K562 (cell line): Measurements from ENCODE around the gene SYNPO2. TPM values are rescaled to one million over a fixed set of nuclear protein-coding genes. Genes with fewer than 3 reads are reported as not detected.

Experiments used
- ATAC-seq: fragments of 200-7000 bp; cut with Tn5 transposase; 3 replicates; pipeline ENCODE4 v1.9.1; 2020; ENCODE audit warnings: moderate library complexity
- BruUV-seq: library from RNA; stranded (reverse); fragments of 400-500 nt; replicated peaks from 2 replicates; lab custom pipeline; 2021; lab: Mats Ljungman, UMichigan
- CTCF ChIA-PET: fragments of 300-600 bp; formaldehyde crosslinking; extraction: SDS; loops from one replicate; lab custom pipeline; 2021; ENCODE audit warnings: low intra/inter-chr PET ratio; lab: Yijun Ruan, JAX
- POLR2A ChIA-PET: fragments of 300-600, 350-650 bp; sonication (Branson Sonifier 250); formaldehyde crosslinking; extraction: SDS; loops from one replicate; lab custom pipeline; 2021; ENCODE audit warnings: antibody characterized with exemption, inconsistent platforms; lab: Yijun Ruan, JAX
- DNase-seq, 4 experiments: peaks; one replicate each; pipeline versions ENCODE4 v3.0.0 to v3.0.0-alpha.2; 2011 to 2018; ENCODE audit warnings: low spot score in 3 of 4, mixed read lengths in 3 of 4; ENCODE audit errors: extremely low read depth in 1 of 4
- FAIRE-seq: peaks from 2 replicates; lab custom pipeline; 2011; peaks lifted over from hg19 to GRCh38; lab: Jason Lieb, UNC
- H2AFZ ChIP-seq: 2 replicates; pipeline ENCODE4 v1.6.0; 2011; ENCODE audit warnings: low read depth, low read length, control low read depth, inconsistent platforms
- H3K27ac ChIP-seq: fragments of 200-600 bp; 3 replicates; pipeline ENCODE4 v1.8.0; 2011; ENCODE audit warnings: low read depth, mild to moderate bottlenecking, control low read depth, inconsistent platforms, low read length, moderate library complexity, mixed read lengths; ENCODE audit errors: extremely low read depth
- H3K27me3 ChIP-seq, 2 experiments: fragments of 300-600 bp in 1 of 2; 2 replicates in 1 of 2; 3 replicates in 1 of 2; pipeline versions ENCODE4 v1.6.0 to v1.8.0; 2011; ENCODE audit warnings: inconsistent platforms in 2 of 2, low read length in 2 of 2, mild to moderate bottlenecking in 1 of 2, mixed read lengths in 1 of 2, moderate library complexity in 1 of 2; ENCODE audit not compliant: control insufficient read depth in 2 of 2, insufficient read depth in 2 of 2
- H3K36me3 ChIP-seq: fragments of 300-600 bp; 3 replicates; pipeline ENCODE4 v1.8.0; 2011; ENCODE audit warnings: mild to moderate bottlenecking, low read length, inconsistent platforms; ENCODE audit not compliant: control insufficient read depth, insufficient read depth
- H3K4me1 ChIP-seq, 2 experiments: fragments of 200-600 bp in 1 of 2; replicated peaks in 1 of 2; 2 replicates in 1 of 2; 3 replicates in 1 of 2; pipeline versions ENCODE4 v1.5.1 to v1.8.0; 2011; ENCODE audit warnings: inconsistent platforms in 2 of 2, low read length in 2 of 2, mild to moderate bottlenecking in 1 of 2, mixed read lengths in 1 of 2, moderate library complexity in 1 of 2; ENCODE audit not compliant: control insufficient read depth in 2 of 2, insufficient read depth in 2 of 2
- H3K4me2 ChIP-seq: 2 replicates; pipeline ENCODE4 v1.6.1; 2011; ENCODE audit warnings: low read length, control low read depth, inconsistent platforms, mixed read lengths; ENCODE audit not compliant: insufficient read depth
- H3K4me3 ChIP-seq: fragments of 200-600 bp; sonication (generic), shearing (Covaris generic); 2 replicates; pipeline ENCODE4 v1.5.1; 2016; ENCODE audit warnings: control low read depth, inconsistent platforms
- H3K79me2 ChIP-seq: fragments of 200-600 bp; 3 replicates; pipeline ENCODE4 v1.8.0; 2011; ENCODE audit warnings: low read length, inconsistent platforms; ENCODE audit not compliant: control insufficient read depth, insufficient read depth
- H3K9ac ChIP-seq, 2 experiments: 2 replicates each; pipeline versions ENCODE4 v1.6.0 to v1.6.1; 2011; ENCODE audit warnings: low read depth in 2 of 2, low read length in 2 of 2, control low read depth in 1 of 2, inconsistent platforms in 1 of 2, mild to moderate bottlenecking in 1 of 2, mixed read lengths in 1 of 2; ENCODE audit not compliant: insufficient read depth in 1 of 2
- H3K9me1 ChIP-seq: one replicate; pipeline ENCODE4 v1.6.0; 2011; ENCODE audit warnings: inconsistent platforms, mild to moderate bottlenecking, low read length, moderate library complexity; ENCODE audit not compliant: control insufficient read depth, insufficient read depth
- H3K9me3 ChIP-seq: replicated peaks from 2 replicates; pipeline ENCODE4 v1.5.1; 2011; ENCODE audit warnings: low read depth, low read length, inconsistent platforms; ENCODE audit not compliant: control insufficient read depth, insufficient read depth
- H4K20me1 ChIP-seq: replicated peaks from 2 replicates; pipeline ENCODE4 v1.6.1; 2011; ENCODE audit warnings: low read length, inconsistent platforms, mixed read lengths; ENCODE audit not compliant: control insufficient read depth, insufficient read depth
- CBX2 ChIP-seq: fragments of 200-600 bp; sonication (generic); IDR thresholded peaks from one replicate; pipeline ENCODE4 v1.6.1; 2012; ENCODE audit warnings: mild to moderate bottlenecking, low read length, inconsistent platforms; ENCODE audit not compliant: insufficient read depth, poor library complexity, severe bottlenecking
- EGR1 ChIP-seq: fragments of 450-650 bp; conservative IDR thresholded peaks from 2 replicates; pipeline ENCODE4 v1.6.1; 2017; ENCODE audit warnings: mild to moderate bottlenecking
- EHMT2 ChIP-seq: fragments of 450-650 bp; IDR thresholded peaks from 2 replicates; pipeline ENCODE4 v1.6.1; 2018; ENCODE audit warnings: antibody characterized with exemption
- HLTF ChIP-seq: fragments of 450-650 bp; IDR thresholded peaks from 2 replicates; pipeline ENCODE4 v1.6.1; 2016
- SMARCA4 ChIP-seq: fragments of 450-650 bp; IDR thresholded peaks from 2 replicates; pipeline ENCODE4 v1.6.1; 2016
- ZSCAN29 ChIP-seq: fragments of 450-650 bp; IDR thresholded peaks from 2 replicates; pipeline ENCODE4 v1.6.1; 2017
- WGBS: fragments of 100-300 bp; shearing (Covaris generic); methylation state at CpG from one replicate; pipeline ENCODE4 v1.1.6; 2016; ENCODE audit warnings: low coverage, mixed read lengths; ENCODE audit not compliant: insufficient coverage; ENCODE audit errors: missing lambda C conversion rate; 5-methylcytosine and 5-hydroxymethylcytosine counted together
- in situ Hi-C: fragments of 300-500 bp; cut with MboI; formaldehyde crosslinking; loops from 4 replicates; pipeline ENCODE4 v1.15.0; 2018; ENCODE audit warnings: inconsistent platforms, mixed read lengths
- intact Hi-C: fragments of 100-400 bp; cut with micrococcal nuclease; formaldehyde crosslinking; loops from 2 replicates; pipeline ENCODE4 v1.14.2; 2022
- polyA plus RNA-seq, 8 experiments: library from polyadenylated mRNA; depleted of rRNA in 4 of 8; stranded (reverse) in 5 of 8; unstranded in 3 of 8; fragments of >200 nt; fragmentation: Nextera tagmentation in 2 of 8; fragmentation: Illumina TruSeq in 1 of 8; extraction: Ambion mirVana in 2 of 8; extraction: Trizol in 1 of 8; gene quantifications; 2 replicates each; pipeline versions ENCODE4 v1.2.1 to v1.2.3, GENCODE V29; 2011 to 2014; ENCODE audit warnings: inconsistent platforms in 1 of 8, missing spikeins in 1 of 8
- total RNA-seq, 7 experiments: library from RNA; depleted of rRNA in 6 of 7; stranded (reverse); fragments of >200 nt in 6 of 7; fragmentation: Illumina TruSeq in 2 of 7; extraction: Trizol in 2 of 7; gene quantifications; 2 replicates each; pipeline versions ENCODE4 v1.2.1 to v1.2.3, GENCODE V29; 2011 to 2021; ENCODE audit warnings: low replicate concordance in 1 of 7
- TF ChIP-seq, protein P1 (sequence below), 2 experiments: fragments of 450-650 bp in 1 of 2; sonication (generic) in 1 of 2; formaldehyde crosslinking in 1 of 2; IDR thresholded peaks; 2 replicates each; pipeline versions ENCODE4 v1.7.1 to v1.9.0; 2016 to 2022; ENCODE audit warnings: inconsistent platforms in 1 of 2, mild to moderate bottlenecking in 1 of 2, missing genetic modification reagents in 1 of 2
- TF ChIP-seq, protein P2 (sequence below), 3 experiments: IDR thresholded peaks in 2 of 3; conservative IDR thresholded peaks in 1 of 3; 2 replicates each; pipeline ENCODE4 v1.5.1; 2011 to 2012; ENCODE audit warnings: low read length in 3 of 3, mild to moderate bottlenecking in 3 of 3, control low read depth in 2 of 3, improper control_type of control experiment in 1 of 3, inconsistent platforms in 1 of 3, low read depth in 1 of 3, mixed read lengths in 1 of 3, moderate library complexity in 1 of 3; ENCODE audit not compliant: insufficient read depth in 2 of 3
- TF ChIP-seq, protein P3 (sequence below): sonication (generic); formaldehyde crosslinking; IDR thresholded peaks from 2 replicates; pipeline ENCODE4 v1.8.1; 2023; ENCODE audit warnings: mild to moderate bottlenecking, missing genetic modification reagents

SYNPO2 gene
- total and polyA plus RNA-seq, 9 of the 15 experiments (the other 6 are each of a cell fraction or from before 2014, with no cell fraction given) = 0.03 to 0.18 TPM; not detected in 7

DNA sequence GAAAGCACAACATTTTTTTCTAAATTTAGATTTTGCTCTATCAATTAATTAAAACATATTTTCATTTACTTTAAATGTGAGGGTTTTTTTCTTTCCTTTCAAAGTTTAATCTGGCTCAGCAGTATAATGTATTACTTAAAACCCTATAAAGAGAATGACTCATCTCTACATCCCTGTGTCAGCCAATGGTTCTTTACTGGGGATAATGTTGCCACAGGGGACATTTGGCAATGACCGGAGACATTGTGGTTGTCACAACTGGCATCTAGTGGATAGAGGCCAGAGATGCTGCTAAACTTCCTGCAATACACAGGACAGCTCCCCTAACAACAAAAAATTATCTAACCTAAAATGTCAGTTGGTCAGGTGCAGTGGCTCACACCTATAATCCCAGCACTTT is 53.8 kb downstream of the SYNPO2 start:
- intact Hi-C loops (no loop called here), in situ Hi-C loops (no loop called here)
- H2AFZ ChIP-seq = no peak overlapping the region
- no peaks in the 10 kb centered on the region for H3K9me3 ChIP-seq
- POLR2A ChIA-PET = no interaction called here
- H3K36me3 ChIP-seq = no peaks in the 10 kb centered on the region
- ATAC-seq = no peak
- H3K27ac ChIP-seq = no peak overlapping the region
- no TSS peak for BruUV-seq
- H3K4me3 ChIP-seq = no peak overlapping the region
- H3K27me3 ChIP-seq = peaks cover 6 to 8% of the 10 kb centered on the region in 2 experiments; a peak in 3 of 5 replicates
- no peaks in the 10 kb centered on the region for H3K9me1 ChIP-seq
- no peak for DNase-seq
- 43% methylated on average over 1 of the region's 1 CpG for WGBS
- no peak overlapping the region for H3K9ac ChIP-seq
- H3K4me1 ChIP-seq = no peaks in the 10 kb centered on the region
- H4K20me1 ChIP-seq = no peaks in the 10 kb centered on the region
- no peak for FAIRE-seq
- no peaks in the 10 kb centered on the region for H3K79me2 ChIP-seq
- no peak overlapping the region for H3K4me2 ChIP-seq
- no peak for TF ChIP-seq ZSCAN29
- TF ChIP-seq, protein P1, sequence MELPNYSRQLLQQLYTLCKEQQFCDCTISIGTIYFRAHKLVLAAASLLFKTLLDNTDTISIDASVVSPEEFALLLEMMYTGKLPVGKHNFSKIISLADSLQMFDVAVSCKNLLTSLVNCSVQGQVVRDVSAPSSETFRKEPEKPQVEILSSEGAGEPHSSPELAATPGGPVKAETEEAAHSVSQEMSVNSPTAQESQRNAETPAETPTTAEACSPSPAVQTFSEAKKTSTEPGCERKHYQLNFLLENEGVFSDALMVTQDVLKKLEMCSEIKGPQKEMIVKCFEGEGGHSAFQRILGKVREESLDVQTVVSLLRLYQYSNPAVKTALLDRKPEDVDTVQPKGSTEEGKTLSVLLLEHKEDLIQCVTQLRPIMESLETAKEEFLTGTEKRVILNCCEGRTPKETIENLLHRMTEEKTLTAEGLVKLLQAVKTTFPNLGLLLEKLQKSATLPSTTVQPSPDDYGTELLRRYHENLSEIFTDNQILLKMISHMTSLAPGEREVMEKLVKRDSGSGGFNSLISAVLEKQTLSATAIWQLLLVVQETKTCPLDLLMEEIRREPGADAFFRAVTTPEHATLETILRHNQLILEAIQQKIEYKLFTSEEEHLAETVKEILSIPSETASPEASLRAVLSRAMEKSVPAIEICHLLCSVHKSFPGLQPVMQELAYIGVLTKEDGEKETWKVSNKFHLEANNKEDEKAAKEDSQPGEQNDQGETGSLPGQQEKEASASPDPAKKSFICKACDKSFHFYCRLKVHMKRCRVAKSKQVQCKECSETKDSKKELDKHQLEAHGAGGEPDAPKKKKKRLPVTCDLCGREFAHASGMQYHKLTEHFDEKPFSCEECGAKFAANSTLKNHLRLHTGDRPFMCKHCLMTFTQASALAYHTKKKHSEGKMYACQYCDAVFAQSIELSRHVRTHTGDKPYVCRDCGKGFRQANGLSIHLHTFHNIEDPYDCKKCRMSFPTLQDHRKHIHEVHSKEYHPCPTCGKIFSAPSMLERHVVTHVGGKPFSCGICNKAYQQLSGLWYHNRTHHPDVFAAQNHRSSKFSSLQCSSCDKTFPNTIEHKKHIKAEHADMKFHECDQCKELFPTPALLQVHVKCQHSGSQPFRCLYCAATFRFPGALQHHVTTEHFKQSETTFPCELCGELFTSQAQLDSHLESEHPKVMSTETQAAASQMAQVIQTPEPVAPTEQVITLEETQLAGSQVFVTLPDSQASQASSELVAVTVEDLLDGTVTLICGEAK (IDR thresholded peaks at IDR 0.05) = no peak
- TF ChIP-seq, protein P1 (CRISPR knock-in tag; IDR thresholded peaks at IDR 0.05) = no peak
- TF ChIP-seq EGR1 = no peak
- no peak for TF ChIP-seq CBX2
- TF ChIP-seq EHMT2 = no peak
- no peak for TF ChIP-seq HLTF
- TF ChIP-seq, protein P2, sequence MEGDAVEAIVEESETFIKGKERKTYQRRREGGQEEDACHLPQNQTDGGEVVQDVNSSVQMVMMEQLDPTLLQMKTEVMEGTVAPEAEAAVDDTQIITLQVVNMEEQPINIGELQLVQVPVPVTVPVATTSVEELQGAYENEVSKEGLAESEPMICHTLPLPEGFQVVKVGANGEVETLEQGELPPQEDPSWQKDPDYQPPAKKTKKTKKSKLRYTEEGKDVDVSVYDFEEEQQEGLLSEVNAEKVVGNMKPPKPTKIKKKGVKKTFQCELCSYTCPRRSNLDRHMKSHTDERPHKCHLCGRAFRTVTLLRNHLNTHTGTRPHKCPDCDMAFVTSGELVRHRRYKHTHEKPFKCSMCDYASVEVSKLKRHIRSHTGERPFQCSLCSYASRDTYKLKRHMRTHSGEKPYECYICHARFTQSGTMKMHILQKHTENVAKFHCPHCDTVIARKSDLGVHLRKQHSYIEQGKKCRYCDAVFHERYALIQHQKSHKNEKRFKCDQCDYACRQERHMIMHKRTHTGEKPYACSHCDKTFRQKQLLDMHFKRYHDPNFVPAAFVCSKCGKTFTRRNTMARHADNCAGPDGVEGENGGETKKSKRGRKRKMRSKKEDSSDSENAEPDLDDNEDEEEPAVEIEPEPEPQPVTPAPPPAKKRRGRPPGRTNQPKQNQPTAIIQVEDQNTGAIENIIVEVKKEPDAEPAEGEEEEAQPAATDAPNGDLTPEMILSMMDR (IDR thresholded peaks at IDR 0.05 in 2 of 3, conservative IDR thresholded peaks at IDR 0.05 in 1 of 3; ENCODE audit: insufficient read depth in 2 of 3, low read depth in 1 of 3, low read length in 3 of 3) = no peak
- no peak for TF ChIP-seq SMARCA4
- TF ChIP-seq, protein P3, sequence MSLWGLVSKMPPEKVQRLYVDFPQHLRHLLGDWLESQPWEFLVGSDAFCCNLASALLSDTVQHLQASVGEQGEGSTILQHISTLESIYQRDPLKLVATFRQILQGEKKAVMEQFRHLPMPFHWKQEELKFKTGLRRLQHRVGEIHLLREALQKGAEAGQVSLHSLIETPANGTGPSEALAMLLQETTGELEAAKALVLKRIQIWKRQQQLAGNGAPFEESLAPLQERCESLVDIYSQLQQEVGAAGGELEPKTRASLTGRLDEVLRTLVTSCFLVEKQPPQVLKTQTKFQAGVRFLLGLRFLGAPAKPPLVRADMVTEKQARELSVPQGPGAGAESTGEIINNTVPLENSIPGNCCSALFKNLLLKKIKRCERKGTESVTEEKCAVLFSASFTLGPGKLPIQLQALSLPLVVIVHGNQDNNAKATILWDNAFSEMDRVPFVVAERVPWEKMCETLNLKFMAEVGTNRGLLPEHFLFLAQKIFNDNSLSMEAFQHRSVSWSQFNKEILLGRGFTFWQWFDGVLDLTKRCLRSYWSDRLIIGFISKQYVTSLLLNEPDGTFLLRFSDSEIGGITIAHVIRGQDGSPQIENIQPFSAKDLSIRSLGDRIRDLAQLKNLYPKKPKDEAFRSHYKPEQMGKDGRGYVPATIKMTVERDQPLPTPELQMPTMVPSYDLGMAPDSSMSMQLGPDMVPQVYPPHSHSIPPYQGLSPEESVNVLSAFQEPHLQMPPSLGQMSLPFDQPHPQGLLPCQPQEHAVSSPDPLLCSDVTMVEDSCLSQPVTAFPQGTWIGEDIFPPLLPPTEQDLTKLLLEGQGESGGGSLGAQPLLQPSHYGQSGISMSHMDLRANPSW (CRISPR knock-in tag) = no peak
- TF ChIP-seq, all 486 proteins: peak for 0
- CTCF ChIA-PET = no interaction called here
